Measurements from ENCODE around the gene ABCA8. TPM values are rescaled to one million over a fixed set of nuclear protein-coding genes. Genes with fewer than 3 reads are reported as not detected.

Gene ABCA8
- total and polyA plus RNA-seq, 2 experiments from 2014 or later, result not detected

- 0 out of 2 replicates have a peak, but pooled peaks cover 11% of the 10 kb centered on the region for H3K9me2 ChIP-seq (ENCODE audit: insufficient read depth)
- Mint-ChIP-seq H3K27me3 (ENCODE audit: insufficient read depth, low read depth, poor library complexity) (no peaks in the 10 kb centered on the region), H3K27ac (no peak overlapping the region), H3K9me3 (no peaks in the 10 kb centered on the region), H3K4me3 (no peak overlapping the region), H3K4me1 (no peaks in the 10 kb centered on the region), H3K36me3 (ENCODE audit: low read depth) (no peaks in the 10 kb centered on the region)
- H3K27ac ChIP-seq (ENCODE audit: low read depth), result no peak overlapping the region
- H3K4me3 ChIP-seq, result no peak overlapping the region
- H3K36me3 ChIP-seq (ENCODE audit: insufficient read depth), result no peaks in the 10 kb centered on the region
- no peaks in the 10 kb centered on the region for H3K27me3 ChIP-seq (ENCODE audit: insufficient read depth)
- H2AFZ ChIP-seq, result no peak overlapping the region
- TF ChIP-seq, protein P1, sequence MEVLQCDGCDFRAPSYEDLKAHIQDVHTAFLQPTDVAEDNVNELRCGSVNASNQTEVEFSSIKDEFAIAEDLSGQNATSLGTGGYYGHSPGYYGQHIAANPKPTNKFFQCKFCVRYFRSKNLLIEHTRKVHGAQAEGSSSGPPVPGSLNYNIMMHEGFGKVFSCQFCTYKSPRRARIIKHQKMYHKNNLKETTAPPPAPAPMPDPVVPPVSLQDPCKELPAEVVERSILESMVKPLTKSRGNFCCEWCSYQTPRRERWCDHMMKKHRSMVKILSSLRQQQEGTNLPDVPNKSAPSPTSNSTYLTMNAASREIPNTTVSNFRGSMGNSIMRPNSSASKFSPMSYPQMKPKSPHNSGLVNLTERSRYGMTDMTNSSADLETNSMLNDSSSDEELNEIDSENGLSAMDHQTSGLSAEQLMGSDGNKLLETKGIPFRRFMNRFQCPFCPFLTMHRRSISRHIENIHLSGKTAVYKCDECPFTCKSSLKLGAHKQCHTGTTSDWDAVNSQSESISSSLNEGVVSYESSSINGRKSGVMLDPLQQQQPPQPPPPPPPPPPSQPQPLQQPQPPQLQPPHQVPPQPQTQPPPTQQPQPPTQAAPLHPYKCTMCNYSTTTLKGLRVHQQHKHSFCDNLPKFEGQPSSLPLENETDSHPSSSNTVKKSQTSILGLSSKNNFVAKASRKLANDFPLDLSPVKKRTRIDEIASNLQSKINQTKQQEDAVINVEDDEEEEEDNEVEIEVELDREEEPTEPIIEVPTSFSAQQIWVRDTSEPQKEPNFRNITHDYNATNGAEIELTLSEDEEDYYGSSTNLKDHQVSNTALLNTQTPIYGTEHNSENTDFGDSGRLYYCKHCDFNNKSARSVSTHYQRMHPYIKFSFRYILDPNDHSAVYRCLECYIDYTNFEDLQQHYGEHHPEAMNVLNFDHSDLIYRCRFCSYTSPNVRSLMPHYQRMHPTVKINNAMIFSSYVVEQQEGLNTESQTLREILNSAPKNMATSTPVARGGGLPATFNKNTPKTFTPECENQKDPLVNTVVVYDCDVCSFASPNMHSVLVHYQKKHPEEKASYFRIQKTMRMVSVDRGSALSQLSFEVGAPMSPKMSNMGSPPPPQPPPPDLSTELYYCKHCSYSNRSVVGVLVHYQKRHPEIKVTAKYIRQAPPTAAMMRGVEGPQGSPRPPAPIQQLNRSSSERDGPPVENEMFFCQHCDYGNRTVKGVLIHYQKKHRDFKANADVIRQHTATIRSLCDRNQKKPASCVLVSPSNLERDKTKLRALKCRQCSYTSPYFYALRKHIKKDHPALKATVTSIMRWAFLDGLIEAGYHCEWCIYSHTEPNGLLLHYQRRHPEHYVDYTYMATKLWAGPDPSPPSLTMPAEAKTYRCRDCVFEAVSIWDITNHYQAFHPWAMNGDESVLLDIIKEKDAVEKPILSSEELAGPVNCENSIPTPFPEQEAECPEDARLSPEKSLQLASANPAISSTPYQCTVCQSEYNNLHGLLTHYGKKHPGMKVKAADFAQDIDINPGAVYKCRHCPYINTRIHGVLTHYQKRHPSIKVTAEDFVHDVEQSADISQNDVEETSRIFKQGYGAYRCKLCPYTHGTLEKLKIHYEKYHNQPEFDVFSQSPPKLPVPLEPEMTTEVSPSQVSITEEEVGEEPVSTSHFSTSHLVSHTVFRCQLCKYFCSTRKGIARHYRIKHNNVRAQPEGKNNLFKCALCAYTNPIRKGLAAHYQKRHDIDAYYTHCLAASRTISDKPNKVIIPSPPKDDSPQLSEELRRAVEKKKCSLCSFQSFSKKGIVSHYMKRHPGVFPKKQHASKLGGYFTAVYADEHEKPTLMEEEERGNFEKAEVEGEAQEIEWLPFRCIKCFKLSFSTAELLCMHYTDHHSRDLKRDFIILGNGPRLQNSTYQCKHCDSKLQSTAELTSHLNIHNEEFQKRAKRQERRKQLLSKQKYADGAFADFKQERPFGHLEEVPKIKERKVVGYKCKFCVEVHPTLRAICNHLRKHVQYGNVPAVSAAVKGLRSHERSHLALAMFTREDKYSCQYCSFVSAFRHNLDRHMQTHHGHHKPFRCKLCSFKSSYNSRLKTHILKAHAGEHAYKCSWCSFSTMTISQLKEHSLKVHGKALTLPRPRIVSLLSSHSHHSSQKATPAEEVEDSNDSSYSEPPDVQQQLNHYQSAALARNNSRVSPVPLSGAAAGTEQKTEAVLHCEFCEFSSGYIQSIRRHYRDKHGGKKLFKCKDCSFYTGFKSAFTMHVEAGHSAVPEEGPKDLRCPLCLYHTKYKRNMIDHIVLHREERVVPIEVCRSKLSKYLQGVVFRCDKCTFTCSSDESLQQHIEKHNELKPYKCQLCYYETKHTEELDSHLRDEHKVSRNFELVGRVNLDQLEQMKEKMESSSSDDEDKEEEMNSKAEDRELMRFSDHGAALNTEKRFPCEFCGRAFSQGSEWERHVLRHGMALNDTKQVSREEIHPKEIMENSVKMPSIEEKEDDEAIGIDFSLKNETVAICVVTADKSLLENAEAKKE (CRISPR knock-in tag; IDR thresholded peaks at IDR 0.05), result no peak
- TF ChIP-seq STAT1 (IDR thresholded peaks at IDR 0.05; ENCODE audit: unreplicated experiment) (no peak), ZNF331 (CRISPR knock-in tag; IDR thresholded peaks at IDR 0.05; ENCODE audit: low read depth) (no peak), EZH2 (IDR thresholded peaks at IDR 0.05; ENCODE audit: low read depth, unreplicated experiment) (no peak), POLR2AphosphoS5 (IDR thresholded peaks at IDR 0.05; ENCODE audit: low read depth) (no peak), ZNF114 (CRISPR knock-in tag; IDR thresholded peaks at IDR 0.05) (no peak), NANOG (IDR thresholded peaks at IDR 0.05; ENCODE audit: borderline replicate concordance) (no peak), JUNB (IDR thresholded peaks at IDR 0.05; ENCODE audit: unreplicated experiment) (no peak), REST (IDR thresholded peaks at IDR 0.05; ENCODE audit: unreplicated experiment) (no peak), CREB1 (CRISPR knock-in tag; IDR thresholded peaks at IDR 0.05; ENCODE audit: low read depth) (no peak), EZH2phosphoT487 (IDR thresholded peaks at IDR 0.05; ENCODE audit: unreplicated experiment) (no peak)
- TF ChIP-seq, protein P2, sequence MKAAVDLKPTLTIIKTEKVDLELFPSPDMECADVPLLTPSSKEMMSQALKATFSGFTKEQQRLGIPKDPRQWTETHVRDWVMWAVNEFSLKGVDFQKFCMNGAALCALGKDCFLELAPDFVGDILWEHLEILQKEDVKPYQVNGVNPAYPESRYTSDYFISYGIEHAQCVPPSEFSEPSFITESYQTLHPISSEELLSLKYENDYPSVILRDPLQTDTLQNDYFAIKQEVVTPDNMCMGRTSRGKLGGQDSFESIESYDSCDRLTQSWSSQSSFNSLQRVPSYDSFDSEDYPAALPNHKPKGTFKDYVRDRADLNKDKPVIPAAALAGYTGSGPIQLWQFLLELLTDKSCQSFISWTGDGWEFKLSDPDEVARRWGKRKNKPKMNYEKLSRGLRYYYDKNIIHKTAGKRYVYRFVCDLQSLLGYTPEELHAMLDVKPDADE (IDR thresholded peaks at IDR 0.05), result no peak
- TF ChIP-seq, protein P3, sequence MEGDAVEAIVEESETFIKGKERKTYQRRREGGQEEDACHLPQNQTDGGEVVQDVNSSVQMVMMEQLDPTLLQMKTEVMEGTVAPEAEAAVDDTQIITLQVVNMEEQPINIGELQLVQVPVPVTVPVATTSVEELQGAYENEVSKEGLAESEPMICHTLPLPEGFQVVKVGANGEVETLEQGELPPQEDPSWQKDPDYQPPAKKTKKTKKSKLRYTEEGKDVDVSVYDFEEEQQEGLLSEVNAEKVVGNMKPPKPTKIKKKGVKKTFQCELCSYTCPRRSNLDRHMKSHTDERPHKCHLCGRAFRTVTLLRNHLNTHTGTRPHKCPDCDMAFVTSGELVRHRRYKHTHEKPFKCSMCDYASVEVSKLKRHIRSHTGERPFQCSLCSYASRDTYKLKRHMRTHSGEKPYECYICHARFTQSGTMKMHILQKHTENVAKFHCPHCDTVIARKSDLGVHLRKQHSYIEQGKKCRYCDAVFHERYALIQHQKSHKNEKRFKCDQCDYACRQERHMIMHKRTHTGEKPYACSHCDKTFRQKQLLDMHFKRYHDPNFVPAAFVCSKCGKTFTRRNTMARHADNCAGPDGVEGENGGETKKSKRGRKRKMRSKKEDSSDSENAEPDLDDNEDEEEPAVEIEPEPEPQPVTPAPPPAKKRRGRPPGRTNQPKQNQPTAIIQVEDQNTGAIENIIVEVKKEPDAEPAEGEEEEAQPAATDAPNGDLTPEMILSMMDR (conservative IDR thresholded peaks at IDR 0.05; ENCODE audit: low read depth in 2 of 2), result no peak
- H3K4me1 ChIP-seq (ENCODE audit: insufficient read depth), result no peaks in the 10 kb centered on the region
- ATAC-seq (no peak), DNase-seq (ENCODE audit: low spot score) (no peak)
- H3K79me2 ChIP-seq (replicated peaks; ENCODE audit: insufficient read depth), result no peaks in the 10 kb centered on the region
- H3K4me2 ChIP-seq, result no peak overlapping the region
- no peaks in the 10 kb centered on the region for H4K20me1 ChIP-seq (replicated peaks; ENCODE audit: insufficient read depth)
- no peaks in the 10 kb centered on the region for H3F3A ChIP-seq (replicated peaks; ENCODE audit: low read depth)
These were observed 126.0 kb downstream of the ABCA8 start for GRCh38 chr17:68829211-68829610.

All from GM23338 (cell line).